ENCODE results near the gene DRAXIN. TPM values are rescaled to one million over a fixed set of nuclear protein-coding genes. Genes with fewer than 3 reads are reported as not detected.
A peak's percentile ranks its signal among the peaks of the same experiment; 100 is the strongest.

Gene DRAXIN
- total and polyA plus RNA-seq, 3 experiments from 2014 or later: 0.09 to 0.12 (median 0.11) TPM

DNA sequence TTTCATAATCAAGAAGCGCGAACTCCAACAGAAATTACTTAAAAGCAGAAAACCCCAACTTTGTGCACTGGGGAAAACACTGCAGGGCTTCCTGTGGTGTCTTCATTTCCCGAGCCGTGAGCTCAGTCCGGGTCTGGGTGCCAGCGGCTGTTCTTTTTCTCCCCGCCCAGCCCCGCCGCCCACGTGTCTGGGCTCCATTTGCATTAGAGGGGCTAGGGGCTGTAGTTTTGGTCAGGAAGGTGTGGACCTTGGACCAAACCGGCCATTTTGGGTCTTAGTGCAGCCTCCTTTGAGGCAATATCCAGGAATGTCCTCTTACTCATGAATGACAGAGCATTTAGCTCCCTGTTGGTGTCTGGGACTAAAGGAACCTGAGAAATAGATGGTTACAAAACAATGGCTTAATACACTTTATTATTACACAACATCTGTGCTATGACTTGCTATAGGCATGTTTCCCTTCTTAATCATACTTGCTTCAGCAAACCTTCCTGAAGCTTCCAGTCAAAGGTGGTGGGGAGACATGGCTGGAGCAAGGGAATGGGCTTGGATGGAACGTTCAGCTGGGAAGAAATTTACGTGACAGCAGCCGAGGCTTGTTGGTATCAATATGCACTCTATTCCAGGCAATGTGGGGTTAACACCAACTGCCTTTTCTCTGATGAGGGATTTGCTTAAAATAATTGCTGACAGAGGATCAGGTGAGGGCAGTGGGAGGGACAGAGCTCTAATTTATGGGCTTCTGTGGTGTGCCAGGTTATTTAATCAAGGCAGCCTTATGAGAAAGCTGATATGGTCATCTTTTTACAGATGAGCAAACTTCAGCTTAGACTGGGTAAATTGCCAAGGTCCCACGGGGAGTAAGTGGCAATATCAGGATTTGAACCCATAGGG lies 45.5 kb downstream of the DRAXIN start:
- Histone ChIP-seq H3K36me3 (ENCODE audit: insufficient read depth, low read length) (no peaks in the 10 kb centered on the region), H3K27ac (ENCODE audit: low read depth, low read length) (peak overlapping the region; percentile 83), H3K4me1 (ENCODE audit: insufficient read depth, low read length) (peaks cover 64% of the 10 kb centered on the region), H3K9me3 (ENCODE audit: low read length) (no peaks in the 10 kb centered on the region), H3K4me3 (ENCODE audit: low read length) (peak overlapping the region; percentile 95), H3K27me3 (ENCODE audit: insufficient read depth, low read length, poor library complexity, severe bottlenecking) (no peaks in the 10 kb centered on the region)
- peak; percentile 31 to 60 (median 35) for DNase-seq
- peak overlapping the region; percentile 90 to 99 (median 93) for H3K4me3 Mint-ChIP-seq
- peak overlapping the region; percentile 68 to 91 (median 86) for H3K27ac Mint-ChIP-seq
- H3K27me3 Mint-ChIP-seq: no peaks in the 10 kb centered on the region
- peaks cover 0 to 3% (median 0%) of the 10 kb centered on the region in 3 donors for H3K36me3 Mint-ChIP-seq
- POLR2A ChIA-PET: interaction anchor here (0.6 to 2.3 kb wide), 5 partner anchors 18 to 171 kb away, joined by 3 to 9 read pairs (median 4); partner anchors contain the start of genes CLCN6 and MTHFR
- H3K4me1 Mint-ChIP-seq: peaks cover 56 to 71% (median 59%) of the 10 kb centered on the region in 3 donors
- no peaks in the 10 kb centered on the region for H3K9me3 Mint-ChIP-seq
- CTCF ChIA-PET: interaction anchor here (1.0 to 2.6 kb wide), 7 partner anchors 17 to 699 kb away, joined by 3 to 10 read pairs (median 4); partner anchors contain the start of genes CLCN6 and FBXO6

DNA sequence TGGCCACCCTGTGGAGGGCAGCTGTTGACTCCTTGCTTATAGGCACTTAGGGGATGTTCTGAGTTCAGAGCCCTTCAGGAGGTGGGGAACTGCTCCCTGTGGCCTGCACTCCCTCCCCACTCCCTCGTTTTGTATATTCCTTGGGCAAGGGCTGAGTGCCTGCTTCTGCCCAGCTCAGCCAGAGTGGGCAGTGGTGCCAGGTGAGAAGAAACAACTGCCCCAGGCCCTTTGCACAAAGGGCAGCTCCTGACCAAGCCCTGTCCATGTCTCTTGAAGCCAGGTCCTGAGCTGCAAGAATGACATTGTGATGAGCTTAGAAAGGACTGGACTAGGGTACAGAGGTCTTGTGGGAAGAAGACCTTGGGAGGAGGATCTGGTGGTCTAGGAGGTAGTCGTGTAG lies 46.6 kb downstream of the DRAXIN start:
- ChIA-PET CTCF (interaction anchor here (1.5 to 2.6 kb wide), 4 partner anchors 19 to 88 kb away, joined by 3 to 10 read pairs (median 7); partner anchors contain the start of gene FBXO6), POLR2A (no interaction called here)
- DNase-seq: no peak
- H3K9me3 Mint-ChIP-seq: no peaks in the 10 kb centered on the region
- Histone ChIP-seq H3K27ac (ENCODE audit: low read depth, low read length) (no peak overlapping the region), H3K4me1 (ENCODE audit: insufficient read depth, low read length) (peaks cover 65% of the 10 kb centered on the region), H3K36me3 (ENCODE audit: insufficient read depth, low read length) (no peaks in the 10 kb centered on the region), H3K9me3 (ENCODE audit: low read length) (no peaks in the 10 kb centered on the region), H3K27me3 (ENCODE audit: insufficient read depth, low read length, poor library complexity, severe bottlenecking) (no peaks in the 10 kb centered on the region), H3K4me3 (ENCODE audit: low read length) (no peak overlapping the region)
- no peaks in the 10 kb centered on the region for H3K27me3 Mint-ChIP-seq
- H3K4me3 Mint-ChIP-seq: peak overlapping the region; percentile 18 to 96 (median 92)
- H3K27ac Mint-ChIP-seq: peak overlapping the region; percentile 5 to 91 (median 58)
- H3K36me3 Mint-ChIP-seq: peaks cover 0 to 3% (median 0%) of the 10 kb centered on the region in 3 donors
- H3K4me1 Mint-ChIP-seq: peaks cover 63 to 76% (median 64%) of the 10 kb centered on the region in 3 donors

DNA sequence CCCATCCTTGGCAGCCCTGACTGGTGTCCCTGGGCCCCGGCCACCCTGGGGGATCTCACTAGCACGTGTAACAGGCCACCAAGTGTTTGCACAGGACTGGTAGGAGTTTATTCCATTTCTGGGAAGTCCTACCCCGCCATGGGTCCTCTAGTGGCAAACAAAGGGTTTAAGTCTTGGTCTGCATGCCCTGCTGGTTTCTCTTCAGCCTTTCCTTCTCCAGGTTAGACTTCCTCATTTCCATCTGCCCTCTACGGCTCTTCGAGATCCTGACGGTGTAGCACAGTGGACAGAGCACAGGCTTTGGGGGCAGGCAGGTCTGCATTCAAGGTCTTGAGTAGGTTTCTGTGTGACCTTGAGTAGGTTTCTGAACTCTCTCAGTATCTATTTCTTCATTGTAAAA lies 47.3 kb downstream of the DRAXIN start:
- H3K9me3 ChIP-seq (ENCODE audit: low read length): no peaks in the 10 kb centered on the region
- Mint-ChIP-seq H3K27ac (peak overlapping the region in 4 of 8 donors; percentile 17 to 80 (median 72)), H3K4me1 (peaks cover 63 to 74% (median 64%) of the 10 kb centered on the region in 3 donors), H3K9me3 (no peaks in the 10 kb centered on the region), H3K27me3 (no peaks in the 10 kb centered on the region), H3K4me3 (peak overlapping the region in 3 of 7 donors; percentile 26 to 96 (median 57)), H3K36me3 (peaks cover 0 to 3% (median 0%) of the 10 kb centered on the region in 3 donors)
- no peak overlapping the region for H3K27ac ChIP-seq (ENCODE audit: low read depth, low read length)
- no peak for DNase-seq
- no peaks in the 10 kb centered on the region for H3K36me3 ChIP-seq (ENCODE audit: insufficient read depth, low read length)
- peaks cover 65% of the 10 kb centered on the region for H3K4me1 ChIP-seq (ENCODE audit: insufficient read depth, low read length)
- CTCF ChIA-PET: interaction anchor here (1.5 to 2.6 kb wide), 2 partner anchors 16 to 89 kb away, joined by 3 to 10 read pairs; no protein-coding TSS in a partner anchor
- H3K4me3 ChIP-seq (ENCODE audit: low read length): no peak overlapping the region
- POLR2A ChIA-PET: no interaction called here
- no peaks in the 10 kb centered on the region for H3K27me3 ChIP-seq (ENCODE audit: insufficient read depth, low read length, poor library complexity, severe bottlenecking)

DNA sequence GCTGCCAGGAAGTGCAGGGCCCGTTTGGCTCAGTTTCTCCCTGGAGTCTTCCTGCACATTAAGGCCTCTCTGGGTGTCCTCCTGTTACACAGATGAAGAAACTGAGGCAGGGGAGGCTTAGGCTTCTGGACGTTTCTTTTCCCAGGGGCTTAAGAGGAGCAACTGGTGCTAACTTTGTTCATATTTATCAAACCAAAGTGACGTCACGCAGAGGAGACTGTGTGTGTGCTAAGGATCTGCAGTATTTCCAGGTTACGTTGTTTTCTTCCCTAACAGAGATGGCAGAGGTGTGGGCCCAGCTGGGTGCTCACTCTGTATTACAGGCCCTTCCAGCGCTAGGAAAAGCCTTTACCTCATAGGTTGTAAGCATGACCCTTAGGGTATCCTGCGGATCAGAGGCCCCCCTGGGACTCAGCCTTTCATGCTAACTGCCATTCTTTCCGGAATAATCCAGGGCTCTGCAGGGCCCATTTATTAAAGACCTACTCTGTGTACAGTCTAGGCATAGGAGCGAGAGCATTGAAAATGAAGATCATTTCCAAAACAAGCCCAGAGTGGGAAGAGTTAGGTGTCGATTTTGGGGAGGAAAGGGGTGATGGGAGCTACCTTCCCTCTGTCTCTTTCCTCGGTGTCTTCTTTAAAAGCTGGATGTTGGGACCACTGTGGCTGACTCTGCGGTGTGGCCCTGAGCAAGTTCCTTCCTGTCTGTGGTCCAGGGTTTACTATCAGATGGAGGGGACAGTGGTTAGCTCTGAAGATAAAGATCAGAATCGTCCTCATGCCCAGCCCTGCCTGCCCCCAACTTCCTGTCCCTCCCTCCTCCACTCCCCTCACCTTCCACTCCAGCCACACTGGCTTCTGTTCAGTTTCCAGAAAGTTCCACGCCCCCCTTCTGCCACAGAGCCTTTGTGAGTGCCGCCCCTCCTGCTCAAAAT lies 49.0 kb downstream of the DRAXIN start:
- Histone ChIP-seq H3K4me3 (ENCODE audit: low read length) (peak overlapping the region; percentile 40), H3K9me3 (ENCODE audit: low read length) (no peaks in the 10 kb centered on the region), H3K4me1 (ENCODE audit: insufficient read depth, low read length) (peaks cover 62% of the 10 kb centered on the region), H3K27ac (ENCODE audit: low read depth, low read length) (peak overlapping the region; percentile 51), H3K36me3 (ENCODE audit: insufficient read depth, low read length) (no peaks in the 10 kb centered on the region), H3K27me3 (ENCODE audit: insufficient read depth, low read length, poor library complexity, severe bottlenecking) (no peaks in the 10 kb centered on the region)
- ChIA-PET POLR2A (interaction anchor here (0.9 to 1.0 kb wide), 2 partner anchors 21 to 77 kb away, joined by 3 to 4 read pairs; partner anchors contain the start of gene FBXO6), CTCF (interaction anchor here (1.2 to 2.5 kb wide), 5 partner anchors 9 to 97 kb away, joined by 3 to 8 read pairs (median 3); no protein-coding TSS in a partner anchor)
- H3K4me3 Mint-ChIP-seq: peak overlapping the region; percentile 63 to 88 (median 77)
- peak overlapping the region; percentile 59 to 89 (median 71) for H3K27ac Mint-ChIP-seq
- DNase-seq: peak in 3 of 5 donors; percentile 21 to 52 (median 36)
- H3K9me3 Mint-ChIP-seq: no peaks in the 10 kb centered on the region
- H3K27me3 Mint-ChIP-seq: no peaks in the 10 kb centered on the region
- peaks cover 61 to 71% (median 62%) of the 10 kb centered on the region in 3 donors for H3K4me1 Mint-ChIP-seq
- peaks cover 0 to 11% (median 0%) of the 10 kb centered on the region in 3 donors for H3K36me3 Mint-ChIP-seq

DNA sequence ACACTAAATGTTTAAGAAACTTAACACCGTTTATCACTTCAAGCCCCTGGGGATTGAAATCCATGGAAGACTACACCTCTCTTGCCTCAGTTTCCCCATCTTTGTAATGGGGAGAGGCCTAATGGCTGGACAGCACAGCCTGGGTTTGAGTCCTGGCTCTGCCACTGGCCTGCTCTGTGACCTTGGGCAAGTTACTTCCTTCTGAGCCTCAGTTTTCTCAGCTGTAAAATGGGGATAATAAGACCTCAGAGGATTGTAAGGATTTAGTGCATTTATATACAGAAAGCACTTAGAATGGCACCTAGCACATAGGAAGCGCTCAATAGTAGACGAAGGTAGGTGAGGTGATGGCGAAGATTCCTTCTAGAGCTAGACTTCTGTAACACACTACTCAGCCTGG lies 50.0 kb downstream of the DRAXIN start:
- ChIA-PET POLR2A (no interaction called here), CTCF (interaction anchor here (2.5 kb wide), 1 partner anchor 22 kb away, joined by 8 read pairs; no protein-coding TSS in a partner anchor)
- Mint-ChIP-seq H3K4me1 (peaks cover 65 to 68% (median 65%) of the 10 kb centered on the region in 3 donors), H3K9me3 (no peaks in the 10 kb centered on the region), H3K4me3 (peak overlapping the region in 6 of 7 donors; percentile 63 to 83 (median 80)), H3K27ac (peak overlapping the region in 3 of 8 donors; percentile 47 to 89 (median 61)), H3K27me3 (no peaks in the 10 kb centered on the region), H3K36me3 (peaks cover under 1 to 17% (median 2%) of the 10 kb centered on the region in 3 donors)
- peak overlapping the region; percentile 40 for H3K4me3 ChIP-seq (ENCODE audit: low read length)
- H3K27me3 ChIP-seq (ENCODE audit: insufficient read depth, low read length, poor library complexity, severe bottlenecking): no peaks in the 10 kb centered on the region
- DNase-seq: no peak
- peaks cover 58% of the 10 kb centered on the region for H3K4me1 ChIP-seq (ENCODE audit: insufficient read depth, low read length)
- no peak overlapping the region for H3K27ac ChIP-seq (ENCODE audit: low read depth, low read length)
- H3K36me3 ChIP-seq (ENCODE audit: insufficient read depth, low read length): peaks cover 3% of the 10 kb centered on the region
- no peaks in the 10 kb centered on the region for H3K9me3 ChIP-seq (ENCODE audit: low read length)

DNA sequence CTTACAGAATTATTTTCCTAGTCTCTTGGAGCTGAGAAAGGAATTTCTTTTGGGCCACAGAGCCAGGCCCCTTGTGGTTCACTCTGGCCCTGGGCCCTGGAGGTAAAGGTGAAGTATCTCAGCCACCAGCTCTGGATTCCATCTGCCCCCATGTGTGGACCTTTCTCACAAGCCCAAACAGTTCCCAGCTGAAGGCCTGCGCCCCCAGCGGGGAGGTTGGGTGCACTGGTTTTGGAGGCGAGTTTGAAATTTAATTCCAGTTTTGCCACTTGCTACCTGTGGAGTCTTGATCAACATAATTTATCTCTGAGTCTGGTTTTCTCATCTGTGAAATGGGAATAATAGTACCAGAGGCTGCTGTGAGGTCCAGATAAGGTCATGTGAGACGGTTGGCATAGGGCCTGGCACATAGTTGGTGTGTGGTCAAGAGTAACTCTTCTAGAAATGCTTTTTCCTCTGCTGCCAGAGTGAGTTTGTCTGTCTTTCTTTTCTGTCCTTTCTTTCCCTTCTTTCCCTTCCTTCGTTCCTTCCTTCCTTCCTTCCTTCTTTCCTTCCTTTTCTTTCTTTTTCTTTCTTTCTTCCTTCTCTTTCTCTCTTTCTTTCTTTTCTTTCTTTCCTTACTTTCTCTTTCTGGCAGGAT lies 50.5 kb downstream of the DRAXIN start:
- CTCF ChIA-PET: interaction anchor here (2.5 kb wide), 1 partner anchor 23 kb away, joined by 8 read pairs; no protein-coding TSS in a partner anchor
- no peaks in the 10 kb centered on the region for H3K9me3 Mint-ChIP-seq
- H3K9me3 ChIP-seq (ENCODE audit: low read length): no peaks in the 10 kb centered on the region
- H3K27ac Mint-ChIP-seq: peak overlapping the region in 4 of 8 donors; percentile 6 to 70 (median 33)
- H3K36me3 ChIP-seq (ENCODE audit: insufficient read depth, low read length): peaks cover 6% of the 10 kb centered on the region
- peaks cover 64 to 69% (median 64%) of the 10 kb centered on the region in 3 donors for H3K4me1 Mint-ChIP-seq
- peaks cover 54% of the 10 kb centered on the region for H3K4me1 ChIP-seq (ENCODE audit: insufficient read depth, low read length)
- DNase-seq: no peak
- no peak overlapping the region for H3K27ac ChIP-seq (ENCODE audit: low read depth, low read length)
- POLR2A ChIA-PET: no interaction called here
- H3K4me3 ChIP-seq (ENCODE audit: low read length): no peak overlapping the region
- H3K36me3 Mint-ChIP-seq: peaks cover 5 to 22% (median 8%) of the 10 kb centered on the region in 3 donors
- no peaks in the 10 kb centered on the region for H3K27me3 ChIP-seq (ENCODE audit: insufficient read depth, low read length, poor library complexity, severe bottlenecking)
- no peaks in the 10 kb centered on the region for H3K27me3 Mint-ChIP-seq
- peak overlapping the region; percentile 23 to 83 (median 40) for H3K4me3 Mint-ChIP-seq

DNA sequence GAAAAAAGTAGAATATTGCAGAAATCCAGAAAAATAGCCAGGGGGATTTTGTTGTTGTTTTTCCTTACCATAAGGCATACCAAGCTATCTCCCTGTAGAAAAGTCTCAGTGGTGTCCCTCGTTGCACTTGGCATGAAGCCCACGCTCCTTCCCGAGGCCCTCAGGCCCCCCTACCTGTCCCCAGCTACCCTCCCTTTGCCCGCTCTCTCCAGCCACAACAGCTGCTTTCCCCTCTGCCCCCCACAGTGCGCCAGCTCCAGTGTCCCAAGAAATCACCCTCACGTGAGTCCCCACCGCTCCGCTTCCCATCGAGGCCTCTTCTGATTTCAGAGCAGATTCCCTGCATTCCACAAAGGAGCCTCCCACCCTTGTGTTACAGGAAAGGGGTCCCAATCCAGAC lies 52.8 kb downstream of the DRAXIN start:
- Histone ChIP-seq H3K27me3 (ENCODE audit: insufficient read depth, low read length, poor library complexity, severe bottlenecking) (no peaks in the 10 kb centered on the region), H3K36me3 (ENCODE audit: insufficient read depth, low read length) (peaks cover 6% of the 10 kb centered on the region), H3K9me3 (ENCODE audit: low read length) (no peaks in the 10 kb centered on the region), H3K27ac (ENCODE audit: low read depth, low read length) (no peak overlapping the region), H3K4me1 (ENCODE audit: insufficient read depth, low read length) (peaks cover 42% of the 10 kb centered on the region), H3K4me3 (ENCODE audit: low read length) (no peak overlapping the region)
- peak overlapping the region in 1 of 7 donors; percentile 27 for H3K4me3 Mint-ChIP-seq
- POLR2A ChIA-PET: no interaction called here
- peak overlapping the region in 1 of 8 donors; percentile 48 for H3K27ac Mint-ChIP-seq
- CTCF ChIA-PET: interaction anchor here (2.2 kb wide), 1 partner anchor 94 kb away, joined by 6 read pairs; no protein-coding TSS in a partner anchor
- H3K27me3 Mint-ChIP-seq: no peaks in the 10 kb centered on the region
- H3K4me1 Mint-ChIP-seq: peaks cover 47 to 53% (median 48%) of the 10 kb centered on the region in 3 donors
- H3K36me3 Mint-ChIP-seq: peaks cover 8 to 36% (median 8%) of the 10 kb centered on the region in 3 donors
- no peak for DNase-seq
- no peaks in the 10 kb centered on the region for H3K9me3 Mint-ChIP-seq

All from CD8-positive, alpha-beta memory T cell (primary cell).